Stomach (tissue), 4 donors: ENCODE data around the gene SLC25A45.

Experiments
- EP300 ChIP-seq: sonication (generic); formaldehyde crosslinking; IDR thresholded peaks from one replicate; pipeline ENCODE4 v1.6.1; 2017; ENCODE audit warnings: antibody characterized with exemption
- TF ChIP-seq, protein P1 (sequence below), 7 experiments: fragments of 450-650 bp in 4 of 7; fragments of 200-600 bp in 3 of 7; sonication (generic) in 3 of 7; IDR thresholded peaks; one replicate each; pipeline ENCODE4 v1.5.1; 2016 to 2019; ENCODE audit warnings: antibody characterized with exemption in 7 of 7, control low read depth in 2 of 7, mild to moderate bottlenecking in 1 of 7

DNA sequence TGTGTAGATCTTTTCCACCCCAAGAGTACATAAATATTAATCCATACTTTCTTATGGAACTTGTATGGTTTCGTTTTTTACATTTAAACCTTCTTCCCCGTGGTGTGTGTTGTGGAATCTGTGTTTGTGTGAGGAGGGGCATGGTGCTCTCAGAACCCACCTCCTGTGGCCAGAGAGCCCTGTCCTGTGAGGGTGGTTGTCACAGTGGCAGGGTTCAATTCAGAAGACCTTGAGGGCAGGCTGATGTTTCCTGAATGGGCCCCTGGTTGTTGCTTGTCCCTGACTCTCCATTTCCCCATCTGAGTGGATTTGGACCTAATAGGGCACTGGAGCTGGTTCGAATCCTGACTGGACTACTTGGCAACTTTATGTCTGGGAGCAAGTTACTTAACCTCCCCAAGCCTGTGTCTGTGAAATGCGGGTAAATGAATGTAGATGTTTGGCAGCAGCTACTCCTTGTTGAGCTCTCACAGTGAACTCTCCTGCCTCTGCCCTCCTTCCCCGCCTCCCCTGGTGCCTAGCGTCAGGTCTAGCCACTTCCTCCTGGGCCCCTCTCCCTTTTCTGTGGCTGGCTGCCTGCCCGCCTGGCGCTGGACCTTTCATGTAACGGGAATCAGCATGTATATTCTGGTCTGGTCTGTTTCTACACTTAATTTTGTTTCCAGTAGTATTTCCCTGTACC, 47.4 kb upstream of the SLC25A45 start:
- TF ChIP-seq, protein P1, sequence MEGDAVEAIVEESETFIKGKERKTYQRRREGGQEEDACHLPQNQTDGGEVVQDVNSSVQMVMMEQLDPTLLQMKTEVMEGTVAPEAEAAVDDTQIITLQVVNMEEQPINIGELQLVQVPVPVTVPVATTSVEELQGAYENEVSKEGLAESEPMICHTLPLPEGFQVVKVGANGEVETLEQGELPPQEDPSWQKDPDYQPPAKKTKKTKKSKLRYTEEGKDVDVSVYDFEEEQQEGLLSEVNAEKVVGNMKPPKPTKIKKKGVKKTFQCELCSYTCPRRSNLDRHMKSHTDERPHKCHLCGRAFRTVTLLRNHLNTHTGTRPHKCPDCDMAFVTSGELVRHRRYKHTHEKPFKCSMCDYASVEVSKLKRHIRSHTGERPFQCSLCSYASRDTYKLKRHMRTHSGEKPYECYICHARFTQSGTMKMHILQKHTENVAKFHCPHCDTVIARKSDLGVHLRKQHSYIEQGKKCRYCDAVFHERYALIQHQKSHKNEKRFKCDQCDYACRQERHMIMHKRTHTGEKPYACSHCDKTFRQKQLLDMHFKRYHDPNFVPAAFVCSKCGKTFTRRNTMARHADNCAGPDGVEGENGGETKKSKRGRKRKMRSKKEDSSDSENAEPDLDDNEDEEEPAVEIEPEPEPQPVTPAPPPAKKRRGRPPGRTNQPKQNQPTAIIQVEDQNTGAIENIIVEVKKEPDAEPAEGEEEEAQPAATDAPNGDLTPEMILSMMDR (IDR thresholded peaks at IDR 0.05), result no peak
- no peak for TF ChIP-seq EP300
